H1 (cell line): Measurements from ENCODE around the gene CDK5RAP2. TPM values are rescaled to one million over a fixed set of nuclear protein-coding genes. Genes with fewer than 3 reads are reported as not detected.

ENCODE experiments used
- CTCF ChIA-PET: fragments of 300-600 bp; sonication (Branson Sonifier 250); formaldehyde crosslinking; loops from one replicate; lab custom pipeline; 2021; ENCODE audit not compliant: partially characterized antibody; lab: Charles Lee
- POLR2A ChIA-PET: fragments of 300-600 bp; sonication (Branson Sonifier 250); formaldehyde crosslinking; loops from one replicate; lab custom pipeline; 2021; ENCODE audit warnings: inconsistent platforms; ENCODE audit not compliant: partially characterized antibody; lab: Charles Lee
- DNase-seq, 2 experiments: peaks; one replicate each; pipeline versions ENCODE4 v3.0.0 to v3.0.0-alpha.2; 2010 to 2022; ENCODE audit warnings: low spot score in 2 of 2, low read depth in 1 of 2, mixed read lengths in 1 of 2
- FAIRE-seq: peaks from 2 replicates; lab custom pipeline; 2011; peaks lifted over from hg19 to GRCh38; lab: Jason Lieb, UNC
- H2AFZ ChIP-seq: 2 replicates; pipeline ENCODE4 v1.8.1; 2012; ENCODE audit warnings: low read length, inconsistent platforms
- H2AK5ac ChIP-seq: 2 replicates; pipeline ENCODE4 v1.6.1; 2013; ENCODE audit warnings: low read depth, low read length
- H2BK120ac ChIP-seq: replicated peaks from 2 replicates; pipeline ENCODE3; 2013; ENCODE audit warnings: low read depth, low read length, inconsistent platforms
- H2BK12ac ChIP-seq: 2 replicates; pipeline ENCODE4 v1.6.1; 2013; ENCODE audit warnings: low read depth, low read length
- H2BK15ac ChIP-seq: 2 replicates; pipeline ENCODE4 v1.6.1; 2013; ENCODE audit warnings: low read length
- H2BK20ac ChIP-seq: 2 replicates; pipeline ENCODE4 v1.6.1; 2013; ENCODE audit warnings: low read length
- H2BK5ac ChIP-seq: 2 replicates; pipeline ENCODE4 v1.6.1; 2013; ENCODE audit warnings: low read depth, low read length
- H3K14ac ChIP-seq: 2 replicates; pipeline ENCODE4 v1.6.1; 2013; ENCODE audit warnings: inconsistent platforms; ENCODE audit not compliant: insufficient read length
- H3K18ac ChIP-seq: 2 replicates; pipeline ENCODE4 v1.6.1; 2013; ENCODE audit warnings: low read length; ENCODE audit errors: extremely low read depth
- H3K23ac ChIP-seq: 2 replicates; pipeline ENCODE4 v1.6.1; 2013; ENCODE audit warnings: inconsistent platforms; ENCODE audit not compliant: insufficient read length
- H3K23me2 ChIP-seq: 2 replicates; pipeline ENCODE4 v1.6.1; 2013; ENCODE audit warnings: low read depth, low read length
- H3K27ac ChIP-seq: 2 replicates; pipeline ENCODE4 v1.6.1; 2011; ENCODE audit warnings: low read depth, low read length, inconsistent platforms
- H3K27me3 ChIP-seq, 4 experiments: replicated peaks in 1 of 4; 1 replicate in 1 of 4; 2 replicates in 3 of 4; pipeline versions ENCODE4 v1.6.1 to v1.8.1; 2011 to 2013; ENCODE audit warnings: low read length in 3 of 4, mild to moderate bottlenecking in 3 of 4, inconsistent platforms in 2 of 4, mixed read lengths in 2 of 4, moderate library complexity in 1 of 4; ENCODE audit not compliant: control insufficient read depth in 3 of 4, insufficient read depth in 3 of 4; ENCODE audit errors: extremely low read depth in 1 of 4
- H3K36me3 ChIP-seq, 4 experiments: 2 replicates each; pipeline versions ENCODE4 v1.6.1 to v1.8.1; 2011 to 2013; ENCODE audit warnings: mild to moderate bottlenecking in 4 of 4, low read length in 3 of 4, moderate library complexity in 2 of 4, control low read depth in 1 of 4, inconsistent platforms in 1 of 4; ENCODE audit not compliant: insufficient read depth in 4 of 4, control insufficient read depth in 2 of 4
- H3K4ac ChIP-seq: replicated peaks from 2 replicates; pipeline ENCODE3; 2013; ENCODE audit warnings: low read length, low read depth, mixed read lengths, inconsistent platforms; ENCODE audit not compliant: insufficient read length
- H3K4me1 ChIP-seq, 4 experiments: replicated peaks in 1 of 4; 1 replicate in 1 of 4; 2 replicates in 3 of 4; pipeline versions ENCODE4 v1.6.1 to v1.8.1; 2011 to 2013; ENCODE audit warnings: low read length in 3 of 4, inconsistent platforms in 2 of 4, mixed read lengths in 1 of 4; ENCODE audit not compliant: insufficient read depth in 4 of 4, control insufficient read depth in 3 of 4
- H3K4me2 ChIP-seq, 2 experiments: 2 replicates each; pipeline versions ENCODE4 v1.6.1 to v1.8.1; 2011 to 2013; ENCODE audit warnings: low read depth in 2 of 2, low read length in 2 of 2, control low read depth in 1 of 2, inconsistent platforms in 1 of 2, mild to moderate bottlenecking in 1 of 2; ENCODE audit not compliant: insufficient read depth in 1 of 2
- H3K4me3 ChIP-seq, 4 experiments: fragments of 200-600, 300-600 bp in 1 of 4; sonication (generic), shearing (Covaris generic), sonication (Bioruptor Twin) in 1 of 4; 2 replicates each; pipeline versions ENCODE4 v1.5.1 to v1.8.1; 2011 to 2016; ENCODE audit warnings: low read length in 4 of 4, low read depth in 3 of 4, control low read depth in 2 of 4, inconsistent platforms in 2 of 4, mild to moderate bottlenecking in 2 of 4, mixed read lengths in 1 of 4, moderate library complexity in 1 of 4; ENCODE audit not compliant: insufficient read depth in 2 of 4; ENCODE audit errors: extremely low read depth in 1 of 4
- H3K56ac ChIP-seq: replicated peaks from 2 replicates; pipeline ENCODE3; 2013; ENCODE audit warnings: low read depth, mild to moderate bottlenecking, mixed read lengths, low read length, inconsistent platforms; ENCODE audit not compliant: insufficient read length
- H3K79me1 ChIP-seq: 2 replicates; pipeline ENCODE4 v1.6.1; 2013; ENCODE audit warnings: low read depth, low read length, control low read depth
- H3K79me2 ChIP-seq, 2 experiments: 2 replicates each; pipeline versions ENCODE4 v1.6.1 to v1.8.1; 2012 to 2013; ENCODE audit warnings: low read length in 2 of 2, mild to moderate bottlenecking in 2 of 2, inconsistent platforms in 1 of 2; ENCODE audit not compliant: insufficient read depth in 2 of 2, control insufficient read depth in 1 of 2
- H3K9ac ChIP-seq, 4 experiments: replicated peaks in 1 of 4; 1 replicate in 1 of 4; 2 replicates in 3 of 4; pipeline versions ENCODE4 v1.6.1 to v1.8.1; 2011 to 2013; ENCODE audit warnings: low read depth in 3 of 4, low read length in 3 of 4, control low read depth in 2 of 4, mild to moderate bottlenecking in 2 of 4, moderate library complexity in 2 of 4, inconsistent platforms in 1 of 4; ENCODE audit errors: extremely low read depth in 1 of 4
- H3K9me3 ChIP-seq, 2 experiments: 2 replicates each; pipeline versions ENCODE4 v1.6.1 to v1.8.1; 2012 to 2013; ENCODE audit warnings: mild to moderate bottlenecking in 2 of 2, moderate library complexity in 2 of 2, control low read depth in 1 of 2, inconsistent platforms in 1 of 2, low read depth in 1 of 2, low read length in 1 of 2, mixed read lengths in 1 of 2; ENCODE audit not compliant: insufficient read depth in 2 of 2
- H4K20me1 ChIP-seq, 2 experiments: replicated peaks in 1 of 2; 2 replicates each; pipeline versions ENCODE3 to v1.8.1; 2011 to 2013; ENCODE audit warnings: inconsistent platforms in 2 of 2, low read length in 2 of 2, mild to moderate bottlenecking in 1 of 2; ENCODE audit not compliant: insufficient read depth in 2 of 2, control insufficient read depth in 1 of 2
- H4K5ac ChIP-seq: 2 replicates; pipeline ENCODE4 v1.6.1; 2013; ENCODE audit warnings: low read length, low read depth, mixed read lengths, inconsistent platforms; ENCODE audit not compliant: insufficient read length
- H4K8ac ChIP-seq: 2 replicates; pipeline ENCODE4 v1.8.0; 2013; ENCODE audit warnings: mild to moderate bottlenecking, moderate library complexity, low read length, inconsistent platforms; ENCODE audit not compliant: insufficient read depth; ENCODE audit errors: extremely low read depth
- H4K91ac ChIP-seq: replicated peaks from 2 replicates; pipeline ENCODE3; 2013; ENCODE audit warnings: low read length, mixed read lengths, inconsistent platforms; ENCODE audit not compliant: insufficient read length
- ATF2 ChIP-seq: IDR thresholded peaks from 2 replicates; pipeline ENCODE4 v1.6.1; 2012; ENCODE audit warnings: low read length, inconsistent platforms
- WGBS, 2 experiments: shearing (Covaris generic) in 1 of 2; methylation state at CpG; one replicate each; pipeline versions ENCODE4 v1.1.6 to v1.1.7; 2013 to 2015; ENCODE audit warnings: low lambda C conversion rate in 2 of 2, mixed read lengths in 2 of 2, inconsistent platforms in 1 of 2, low coverage in 1 of 2, missing lambda C conversion rate in 1 of 2; ENCODE audit not compliant: insufficient replicate concordance in 2 of 2, insufficient coverage in 1 of 2, insufficient read length in 1 of 2; ENCODE audit errors: extremely low coverage in 1 of 2, missing lambda C conversion rate in 1 of 2; 5-methylcytosine and 5-hydroxymethylcytosine counted together
- polyA plus RNA-seq, 7 experiments: library from polyadenylated mRNA; depleted of rRNA in 3 of 7; stranded (reverse) in 5 of 7; unstranded in 2 of 7; fragments of >200 nt in 5 of 7; fragments of 200-250 nt in 2 of 7; gene quantifications; 1 replicate in 5 of 7; 2 replicates in 1 of 7; 4 replicates in 1 of 7; pipeline versions ENCODE4 v1.2.1 to v1.2.3, GENCODE V29; 2011 to 2013; ENCODE audit warnings: missing spikeins in 2 of 7, mixed read lengths in 2 of 7
- total RNA-seq: library from RNA; stranded (reverse); fragmentation: NEBNext Ultra II Directional; extraction: Animal tissue kit (Norgen Biotek cat#: 25700); gene quantifications from 2 replicates; pipeline ENCODE4 v1.2.1, GENCODE V29; 2021

Gene CDK5RAP2
- total and polyA plus RNA-seq, 2 of the 8 experiments (the other 6 are each of a cell fraction or from before 2014, with no cell fraction given) = 19.8 to 49.4 TPM

- Histone ChIP-seq H2AFZ (no peak overlapping the region), H3K79me1 (no peaks in the 10 kb centered on the region), H2BK5ac (no peak overlapping the region), H2BK20ac (no peak overlapping the region), H3K36me3 (peaks cover 2 to 41% (median 17%) of the 10 kb centered on the region in 4 experiments), H3K9ac (no peak overlapping the region), H2BK120ac (no peak overlapping the region), H4K8ac (no peak overlapping the region), H3K27me3 (no peaks in the 10 kb centered on the region), H3K18ac (no peak overlapping the region), H2BK12ac (no peak overlapping the region), H4K20me1 (peaks cover 0 to 3% of the 10 kb centered on the region in 2 experiments), H3K4ac (no peak overlapping the region), H3K23ac (no peak overlapping the region), H3K23me2 (no peaks in the 10 kb centered on the region), H3K79me2 (no peaks in the 10 kb centered on the region), H3K56ac (no peak overlapping the region), H3K9me3 (no peaks in the 10 kb centered on the region), H3K4me1 (peaks cover 0 to 6% (median 3%) of the 10 kb centered on the region in 4 experiments; a peak in 3 of 7 replicates), H3K4me2 (no peak overlapping the region), H2AK5ac (no peak overlapping the region), H2BK15ac (no peak overlapping the region), H4K5ac (no peak overlapping the region), H4K91ac (no peak overlapping the region), H3K27ac (no peak overlapping the region), H3K14ac (no peak overlapping the region), H3K4me3 (no peak overlapping the region)
- DNase-seq (no peak), FAIRE-seq (no peak)
- ChIA-PET POLR2A (no interaction called here), CTCF (interaction anchor here (1.3 to 1.7 kb wide), 2 partner anchors 9 to 11 kb away, joined by 3 to 8 read pairs; no protein-coding TSS in a partner anchor)
- no peak for TF ChIP-seq ATF2
- WGBS, 2 experiments = 94% methylated on average over 3 of the region's 3 CpGs; no CpG with 5 or more reads in 1 of the 2 experiments
Measured at GRCh38 chr9:120485788-120486187, 94.2 kb downstream of the CDK5RAP2 start.
